GM10847 (cell line): ENCODE measurements around the gene GALNT18.

Source experiments
- POLR2A ChIP-seq: IDR thresholded peaks from 2 replicates; pipeline ENCODE4 v1.6.1; 2011; ENCODE audit not compliant: insufficient read length; ENCODE audit errors: extremely low read depth

GALNT18 gene

GRCh38 chr11:11640152-11640551 lies 18.3 kb upstream of the GALNT18 start:
- TF ChIP-seq POLR2A = no peak

GRCh38 chr11:11636671-11637070 lies 14.9 kb upstream of the GALNT18 start:
- no peak for TF ChIP-seq POLR2A

- TF ChIP-seq POLR2A = no peak
Observed at GRCh38 chr11:11635443-11635842, 13.6 kb upstream of the GALNT18 start.

GRCh38 chr11:11629368-11629767 lies 7.6 kb upstream of the GALNT18 start:
- no peak for TF ChIP-seq POLR2A

GRCh38 chr11:11628651-11629050 lies 6.8 kb upstream of the GALNT18 start:
- TF ChIP-seq POLR2A = no peak

GRCh38 chr11:11626128-11626527 lies 4.3 kb upstream of the GALNT18 start:
- no peak for TF ChIP-seq POLR2A

- no peak for TF ChIP-seq POLR2A
Observed at GRCh38 chr11:11624926-11625325, 3.1 kb upstream of the GALNT18 start.

- TF ChIP-seq POLR2A = no peak
Observed at GRCh38 chr11:11624204-11624603, 2.4 kb upstream of the GALNT18 start.

GRCh38 chr11:11622772-11623171 lies 967 bp upstream of the GALNT18 start:
- TF ChIP-seq POLR2A = no peak

GRCh38 chr11:11622340-11622706 lies 518 bp upstream of the GALNT18 start:
- no peak for TF ChIP-seq POLR2A

GRCh38 chr11:11620921-11621572 lies 758 bp downstream of the GALNT18 start:
- TF ChIP-seq POLR2A = no peak

- TF ChIP-seq POLR2A = no peak
Observed at GRCh38 chr11:11620173-11620920, 1.5 kb downstream of the GALNT18 start.

- TF ChIP-seq POLR2A = no peak
Observed at GRCh38 chr11:11618973-11619435, 2.8 kb downstream of the GALNT18 start.

GRCh38 chr11:11615086-11615485 lies 6.7 kb downstream of the GALNT18 start:
- TF ChIP-seq POLR2A = no peak

- TF ChIP-seq POLR2A = no peak
Observed at GRCh38 chr11:11612439-11612838, 9.4 kb downstream of the GALNT18 start.

- TF ChIP-seq POLR2A = no peak
Observed at GRCh38 chr11:11611381-11611780, 10.4 kb downstream of the GALNT18 start.
